ENCODE data around the gene IGSF8. TPM values are rescaled to one million over a fixed set of nuclear protein-coding genes. Genes with fewer than 3 reads are reported as not detected.
"Not testable (repeated sequence)": the region's sequence is repeated elsewhere in the genome, so short reads cannot be mapped to it uniquely, and the experiment has no call there.

IGSF8 gene
- total RNA-seq, 1 experiment from 2014 or later: 18.8 TPM

GRCh38 chr1:160050619-160051018 is 47.8 kb downstream of the IGSF8 start:
- intact Hi-C loops (cut with micrococcal nuclease; ENCODE audit: unreplicated experiment) (no loop called here), in situ Hi-C loops (cut with HindIII; ENCODE audit: low pct_unique_long_range_greater_than_20kb, low sequenced_read_pairs) (no loop called here)
- H3K27ac ChIP-seq (ENCODE audit: low read length): no peak overlapping the region
- H3K4me1 ChIP-seq (ENCODE audit: control insufficient read depth, insufficient read depth, low read length): no peaks in the 10 kb centered on the region
- ATAC-seq (no peak), DNase-seq (ENCODE audit: low read depth, low spot score) (no peak)
- peaks cover 32% of the 10 kb centered on the region for H3K27me3 ChIP-seq (ENCODE audit: control insufficient read depth, insufficient read depth, low read length)
- ChIA-PET CTCF (no interaction called here), POLR2A (interaction anchor here (0.7 kb wide), 1 partner anchor 23 kb away, joined by 3 read pairs; no protein-coding TSS in a partner anchor)
- no peaks in the 10 kb centered on the region for H3K36me3 ChIP-seq (ENCODE audit: control insufficient read depth, insufficient read depth, low read length)
- no peak for TF ChIP-seq CTCF (IDR thresholded peaks at IDR 0.05)
- no peak for TF ChIP-seq REST (IDR thresholded peaks at IDR 0.05; ENCODE audit: insufficient read depth in 1 of 2, low read depth in 2 of 2, low read length in 1 of 2)
- TF ChIP-seq POLR2AphosphoS5 (IDR thresholded peaks at IDR 0.05; ENCODE audit: low read depth, low read length): no peak
- TF ChIP-seq TCF7L2 (IDR thresholded peaks at IDR 0.05; ENCODE audit: low read depth, low read length): no peak
- TF ChIP-seq SIN3A (IDR thresholded peaks at IDR 0.05; ENCODE audit: borderline replicate concordance, insufficient read depth, low read depth, low read length): no peak
- no peaks in the 10 kb centered on the region for H3K9me3 ChIP-seq (ENCODE audit: control insufficient read depth, insufficient read depth, low read depth, low read length)
- no peak overlapping the region for H3K4me3 ChIP-seq (ENCODE audit: low read depth in 2 of 2, low read length in 2 of 2)
- BruUV-seq (replicated peaks): no TSS peak

DNA sequence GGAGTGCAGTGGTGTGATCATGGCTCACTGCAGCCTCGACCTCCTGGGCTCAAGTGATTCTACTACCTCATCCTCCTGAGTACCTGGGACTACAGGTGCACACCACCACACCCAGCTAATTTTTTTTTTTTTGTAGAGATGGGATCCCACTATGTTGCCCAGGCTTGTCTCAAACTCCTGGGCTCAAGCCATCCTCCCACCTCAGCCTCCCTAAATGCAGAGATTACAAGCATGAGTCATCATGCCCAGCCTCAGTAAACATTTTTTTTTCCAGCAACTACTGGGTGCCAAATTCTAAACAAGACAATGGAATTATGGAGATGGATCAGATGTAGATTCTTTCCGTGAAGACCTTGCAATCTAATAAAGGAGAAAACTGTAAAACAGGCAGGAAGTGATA is 48.2 kb downstream of the IGSF8 start:
- POLR2A ChIA-PET: interaction anchor here (0.7 kb wide), 1 partner anchor 24 kb away, joined by 3 read pairs; no protein-coding TSS in a partner anchor
- not testable (repeated sequence) for BruUV-seq (replicated peaks)

GRCh38 chr1:160049101-160049500 is 49.3 kb downstream of the IGSF8 start:
- no peak overlapping the region for H3K27ac ChIP-seq (ENCODE audit: low read length)
- POLR2A ChIA-PET: no interaction called here
- intact Hi-C loops (cut with micrococcal nuclease; ENCODE audit: unreplicated experiment): no loop called here
- CTCF ChIA-PET: no interaction called here
- no peaks in the 10 kb centered on the region for H3K4me1 ChIP-seq (ENCODE audit: control insufficient read depth, insufficient read depth, low read length)
- no peaks in the 10 kb centered on the region for H3K36me3 ChIP-seq (ENCODE audit: control insufficient read depth, insufficient read depth, low read length)
- H3K9me3 ChIP-seq (ENCODE audit: control insufficient read depth, insufficient read depth, low read depth, low read length): no peaks in the 10 kb centered on the region
- H3K4me3 ChIP-seq (ENCODE audit: low read depth in 2 of 2, low read length in 2 of 2): no peak overlapping the region
- TF ChIP-seq TCF7L2 (IDR thresholded peaks at IDR 0.05; ENCODE audit: low read depth, low read length) (no peak), SIN3A (IDR thresholded peaks at IDR 0.05; ENCODE audit: borderline replicate concordance, insufficient read depth, low read depth, low read length) (no peak), REST (IDR thresholded peaks at IDR 0.05; ENCODE audit: insufficient read depth in 1 of 2, low read depth in 2 of 2, low read length in 1 of 2) (no peak), CTCF (IDR thresholded peaks at IDR 0.05) (no peak), POLR2AphosphoS5 (IDR thresholded peaks at IDR 0.05; ENCODE audit: low read depth, low read length) (no peak)
- no peak for ATAC-seq
- in situ Hi-C loops (cut with HindIII; ENCODE audit: low pct_unique_long_range_greater_than_20kb, low sequenced_read_pairs): no loop called here
- peaks cover 27% of the 10 kb centered on the region for H3K27me3 ChIP-seq (ENCODE audit: control insufficient read depth, insufficient read depth, low read length)
- DNase-seq (ENCODE audit: low read depth, low spot score): no peak
- no TSS peak for BruUV-seq (replicated peaks)

More for the DNA sequence above, 48.2 kb downstream of the IGSF8 start:
- CTCF ChIA-PET; DNase-seq (ENCODE audit: low read depth, low spot score); H3K4me3 ChIP-seq (ENCODE audit: low read depth in 2 of 2, low read length in 2 of 2); in situ Hi-C loops (cut with HindIII; ENCODE audit: low pct_unique_long_range_greater_than_20kb, low sequenced_read_pairs); H3K36me3 ChIP-seq (ENCODE audit: control insufficient read depth, insufficient read depth, low read length); H3K4me1 ChIP-seq (ENCODE audit: control insufficient read depth, insufficient read depth, low read length); intact Hi-C loops (cut with micrococcal nuclease; ENCODE audit: unreplicated experiment); ATAC-seq; H3K27ac ChIP-seq (ENCODE audit: low read length); H3K9me3 ChIP-seq (ENCODE audit: control insufficient read depth, insufficient read depth, low read depth, low read length): not testable (repeated sequence)
- peaks cover 31% of the 10 kb centered on the region for H3K27me3 ChIP-seq (ENCODE audit: control insufficient read depth, insufficient read depth, low read length)
